Activated T-cell treated with anti-CD3 and anti-CD28 coated beads, Interleukin-2, amount 50 U/mL, for 24 hours (primary cell): ENCODE results near the gene OTUD3.
"Not testable (repeated sequence)": the region's sequence is repeated elsewhere in the genome, so short reads cannot be mapped to it uniquely, and the experiment has no call there.

Source experiments
- DNase-seq: peaks from one replicate; pipeline ENCODE4 v3.0.0-alpha.2; 2020
- H3K27ac Mint-ChIP-seq: 2 replicates; pipeline ENCODE4 v1.8.0; 2020; ENCODE audit warnings: mild to moderate bottlenecking, mixed read lengths
- H3K27me3 Mint-ChIP-seq: 2 replicates; pipeline ENCODE4 v1.8.0; 2020; ENCODE audit warnings: mixed read lengths
- H3K36me3 Mint-ChIP-seq: 2 replicates; pipeline ENCODE4 v1.8.0; 2020; ENCODE audit warnings: low read depth, mixed read lengths
- H3K4me1 Mint-ChIP-seq: 2 replicates; pipeline ENCODE4 v1.8.0; 2020; ENCODE audit warnings: low read depth, mixed read lengths
- H3K4me3 Mint-ChIP-seq: 2 replicates; pipeline ENCODE4 v1.8.0; 2020; ENCODE audit warnings: mild to moderate bottlenecking, moderate library complexity, mixed read lengths
- H3K9me3 Mint-ChIP-seq: 2 replicates; pipeline ENCODE4 v1.8.0; 2020; ENCODE audit warnings: mixed read lengths

OTUD3 gene

GRCh38 chr1:19860418-19860817, 21.8 kb upstream of the OTUD3 start:
- Mint-ChIP-seq H3K27ac (no peak overlapping the region), H3K4me3 (no peak overlapping the region), H3K27me3 (peaks cover 35% of the 10 kb centered on the region), H3K9me3 (peaks cover 4% of the 10 kb centered on the region), H3K4me1 (no peaks in the 10 kb centered on the region), H3K36me3 (no peaks in the 10 kb centered on the region)
- DNase-seq = no peak

- no peak overlapping the region for H3K27ac Mint-ChIP-seq
Measured at GRCh38 chr1:19861034-19861433, 21.2 kb upstream of the OTUD3 start.

GRCh38 chr1:19861842-19862530, 20.2 kb upstream of the OTUD3 start:
- H3K4me3 Mint-ChIP-seq = no peak overlapping the region

More at GRCh38 chr1:19861034-19861433, 21.2 kb upstream of the OTUD3 start:
- H3K27me3 Mint-ChIP-seq = peaks cover 41% of the 10 kb centered on the region
- no peaks in the 10 kb centered on the region for H3K4me1 Mint-ChIP-seq
- no peak overlapping the region for H3K4me3 Mint-ChIP-seq
- peaks cover 4% of the 10 kb centered on the region for H3K9me3 Mint-ChIP-seq
- H3K36me3 Mint-ChIP-seq = no peaks in the 10 kb centered on the region
- DNase-seq = no peak

GRCh38 chr1:19862944-19863343, 19.3 kb upstream of the OTUD3 start:
- Mint-ChIP-seq H3K27ac (no peak overlapping the region), H3K4me1 (no peaks in the 10 kb centered on the region), H3K27me3 (peaks cover 47% of the 10 kb centered on the region), H3K9me3 (peaks cover 4% of the 10 kb centered on the region), H3K36me3 (no peaks in the 10 kb centered on the region), H3K4me3 (no peak overlapping the region)
- DNase-seq = no peak

More at GRCh38 chr1:19861842-19862530, 20.2 kb upstream of the OTUD3 start:
- no peak for DNase-seq
- peaks cover 4% of the 10 kb centered on the region for H3K9me3 Mint-ChIP-seq
- no peaks in the 10 kb centered on the region for H3K36me3 Mint-ChIP-seq
- H3K4me1 Mint-ChIP-seq = no peaks in the 10 kb centered on the region
- peaks cover 44% of the 10 kb centered on the region for H3K27me3 Mint-ChIP-seq
- H3K27ac Mint-ChIP-seq = no peak overlapping the region

GRCh38 chr1:19864570-19865160, 17.5 kb upstream of the OTUD3 start:
- Mint-ChIP-seq H3K27me3 (peaks cover 54% of the 10 kb centered on the region), H3K4me3 (no peak overlapping the region), H3K36me3 (no peaks in the 10 kb centered on the region), H3K27ac (no peak overlapping the region), H3K9me3 (peaks cover 4% of the 10 kb centered on the region), H3K4me1 (no peaks in the 10 kb centered on the region)
- DNase-seq = no peak

DNA sequence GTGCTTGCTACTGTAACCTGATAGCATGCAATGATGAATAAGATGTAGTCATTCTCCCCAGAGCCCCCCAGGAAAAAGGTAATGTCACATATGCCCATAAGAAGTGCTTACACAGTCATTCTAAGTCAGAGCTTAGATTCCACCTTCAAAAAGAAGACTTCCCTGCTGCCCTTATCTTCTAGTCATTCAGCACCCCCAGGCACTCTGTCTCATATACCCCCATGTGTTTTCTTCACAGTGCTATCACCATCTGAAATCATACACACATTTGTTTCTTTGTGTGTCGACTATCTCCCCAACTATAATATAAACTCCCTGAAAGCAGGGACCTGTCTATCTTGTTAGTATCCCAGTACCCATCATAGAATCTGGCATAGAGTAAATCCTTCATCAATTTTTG, 16.2 kb upstream of the OTUD3 start:
- no peak for DNase-seq
- peaks cover 48% of the 10 kb centered on the region for H3K27me3 Mint-ChIP-seq

DNA sequence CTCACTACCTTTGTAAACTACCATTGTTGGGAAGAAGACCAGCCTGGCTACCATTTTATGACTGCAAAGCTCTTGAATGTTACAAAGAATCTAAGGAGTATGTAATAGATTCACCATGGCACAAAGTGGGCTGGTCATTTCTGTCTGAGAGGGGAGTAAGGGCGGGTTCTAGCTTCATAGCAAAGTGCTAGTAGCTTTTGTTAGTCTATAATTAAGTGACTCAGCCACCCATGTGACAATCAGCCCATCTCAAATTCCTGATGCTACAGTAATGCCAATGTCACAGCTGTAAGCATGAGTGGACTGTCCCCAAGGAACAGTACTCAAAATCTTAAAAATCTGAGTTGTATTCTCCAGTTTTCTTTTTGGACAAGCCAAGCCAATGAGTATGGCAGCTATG, 15.4 kb upstream of the OTUD3 start:
- Mint-ChIP-seq H3K27me3 (peaks cover 48% of the 10 kb centered on the region), H3K9me3 (peaks cover 4% of the 10 kb centered on the region), H3K36me3 (no peaks in the 10 kb centered on the region), H3K4me1 (no peaks in the 10 kb centered on the region), H3K4me3 (no peak overlapping the region), H3K27ac (no peak overlapping the region)
- DNase-seq = no peak

More for the DNA sequence above, 16.2 kb upstream of the OTUD3 start:
- no peaks in the 10 kb centered on the region for H3K4me1 Mint-ChIP-seq
- H3K4me3 Mint-ChIP-seq = no peak overlapping the region
- H3K36me3 Mint-ChIP-seq = no peaks in the 10 kb centered on the region
- H3K9me3 Mint-ChIP-seq = peaks cover 4% of the 10 kb centered on the region
- H3K27ac Mint-ChIP-seq = no peak overlapping the region

- H3K36me3 Mint-ChIP-seq, H3K27ac Mint-ChIP-seq, H3K4me1 Mint-ChIP-seq, H3K9me3 Mint-ChIP-seq, DNase-seq, H3K4me3 Mint-ChIP-seq: not testable (repeated sequence)
- H3K27me3 Mint-ChIP-seq = peaks cover 57% of the 10 kb centered on the region
Measured at GRCh38 chr1:19868575-19868974, 13.6 kb upstream of the OTUD3 start.

GRCh38 chr1:19869453-19869852, 12.7 kb upstream of the OTUD3 start:
- H3K36me3 Mint-ChIP-seq, H3K9me3 Mint-ChIP-seq, H3K4me1 Mint-ChIP-seq, H3K4me3 Mint-ChIP-seq, H3K27ac Mint-ChIP-seq, DNase-seq: not testable (repeated sequence)
- peaks cover 58% of the 10 kb centered on the region for H3K27me3 Mint-ChIP-seq

- Mint-ChIP-seq H3K4me1 (no peaks in the 10 kb centered on the region), H3K27me3 (peaks cover 59% of the 10 kb centered on the region), H3K27ac (no peak overlapping the region), H3K9me3 (no peaks in the 10 kb centered on the region), H3K4me3 (no peak overlapping the region), H3K36me3 (no peaks in the 10 kb centered on the region)
- no peak for DNase-seq
Measured at GRCh38 chr1:19869929-19870328, 12.3 kb upstream of the OTUD3 start.

- Mint-ChIP-seq H3K4me3 (no peak overlapping the region), H3K27ac (no peak overlapping the region), H3K4me1 (no peaks in the 10 kb centered on the region), H3K9me3 (no peaks in the 10 kb centered on the region), H3K27me3 (peaks cover 60% of the 10 kb centered on the region), H3K36me3 (no peaks in the 10 kb centered on the region)
- DNase-seq = no peak
Measured at GRCh38 chr1:19872190-19872589, 10.0 kb upstream of the OTUD3 start.

DNA sequence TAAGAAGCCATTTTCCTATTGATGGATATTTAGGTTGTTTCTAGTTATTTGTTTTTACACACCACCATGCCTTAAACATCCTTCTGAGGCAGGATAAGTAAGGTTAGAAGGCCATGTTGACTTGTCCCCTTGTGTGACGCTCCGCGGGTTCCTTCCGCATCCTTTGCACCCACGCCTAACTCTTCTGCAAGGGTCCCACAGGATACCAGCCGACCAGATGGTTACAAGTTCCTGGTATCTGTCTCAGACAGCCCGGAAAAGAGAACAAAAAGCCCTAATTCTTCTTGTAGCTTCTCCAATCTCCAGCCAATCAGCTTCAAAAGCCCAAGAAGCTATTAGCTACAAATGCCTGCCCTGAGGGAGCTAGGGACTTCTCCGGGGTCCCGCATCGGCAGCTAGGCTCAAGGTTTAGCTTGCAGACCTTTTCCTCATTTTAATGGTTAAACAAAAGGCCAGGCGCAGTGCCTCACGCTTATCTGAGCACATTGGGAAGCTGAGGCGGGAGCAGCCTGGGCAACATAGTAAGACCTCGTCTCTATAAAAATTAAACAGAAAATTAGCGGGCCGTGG, 4.9 kb upstream of the OTUD3 start:
- H3K27me3 Mint-ChIP-seq = peaks cover 32% of the 10 kb centered on the region
- H3K36me3 Mint-ChIP-seq = no peaks in the 10 kb centered on the region
- no peak for DNase-seq
- H3K9me3 Mint-ChIP-seq = no peaks in the 10 kb centered on the region
- no peak overlapping the region for H3K27ac Mint-ChIP-seq
- H3K4me3 Mint-ChIP-seq = no peak overlapping the region
- H3K4me1 Mint-ChIP-seq = peaks cover 5% of the 10 kb centered on the region

GRCh38 chr1:19877821-19878636, 4.2 kb upstream of the OTUD3 start:
- Mint-ChIP-seq H3K27ac (no peak overlapping the region), H3K9me3 (no peaks in the 10 kb centered on the region), H3K36me3 (peaks cover 3% of the 10 kb centered on the region), H3K4me1 (peaks cover 8% of the 10 kb centered on the region), H3K4me3 (no peak overlapping the region), H3K27me3 (peaks cover 26% of the 10 kb centered on the region)
- no peak for DNase-seq

DNA sequence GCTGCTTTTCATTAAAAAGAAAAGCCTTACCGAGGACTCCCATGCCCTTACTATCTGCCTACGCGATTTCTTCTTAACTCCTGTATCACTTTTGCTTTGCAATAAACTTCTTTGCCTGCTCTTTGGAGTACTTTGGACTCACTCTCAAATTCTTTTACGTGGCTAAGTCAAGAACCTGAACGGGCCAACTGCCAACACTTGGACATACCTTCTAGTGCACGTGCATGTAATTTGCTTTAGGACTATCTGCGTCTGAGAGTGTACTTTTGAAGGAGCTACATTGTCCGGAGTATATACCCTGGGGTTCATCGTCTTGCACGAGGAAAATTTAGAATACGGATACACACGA, 3.6 kb upstream of the OTUD3 start:
- no peaks in the 10 kb centered on the region for H3K9me3 Mint-ChIP-seq
- peaks cover 20% of the 10 kb centered on the region for H3K27me3 Mint-ChIP-seq
- DNase-seq = no peak

GRCh38 chr1:19879227-19879626, 3.0 kb upstream of the OTUD3 start:
- Mint-ChIP-seq H3K27me3 (peaks cover 16% of the 10 kb centered on the region), H3K36me3 (peaks cover 13% of the 10 kb centered on the region), H3K27ac (no peak overlapping the region)

More for the DNA sequence above, 3.6 kb upstream of the OTUD3 start:
- H3K4me3 Mint-ChIP-seq = no peak overlapping the region
- no peak overlapping the region for H3K27ac Mint-ChIP-seq
- peaks cover 13% of the 10 kb centered on the region for H3K4me1 Mint-ChIP-seq
- H3K36me3 Mint-ChIP-seq = peaks cover 8% of the 10 kb centered on the region

More at GRCh38 chr1:19879227-19879626, 3.0 kb upstream of the OTUD3 start:
- no peak for DNase-seq
- no peak overlapping the region for H3K4me3 Mint-ChIP-seq
- peaks cover 20% of the 10 kb centered on the region for H3K4me1 Mint-ChIP-seq
- H3K9me3 Mint-ChIP-seq = no peaks in the 10 kb centered on the region
